Measurements from ENCODE around the gene GOLGA7B. TPM values are rescaled to one million over a fixed set of nuclear protein-coding genes. Genes with fewer than 3 reads are reported as not detected.

GOLGA7B gene
- polyA plus RNA-seq, 1 of the 3 experiments (the other 2 are of a cell fraction): 0.03 TPM

- TF ChIP-seq CTCF (IDR thresholded peaks at IDR 0.05): no peak
Observed at GRCh38 chr10:97825020-97825760, 24.5 kb upstream of the GOLGA7B start (continued).

DNA sequence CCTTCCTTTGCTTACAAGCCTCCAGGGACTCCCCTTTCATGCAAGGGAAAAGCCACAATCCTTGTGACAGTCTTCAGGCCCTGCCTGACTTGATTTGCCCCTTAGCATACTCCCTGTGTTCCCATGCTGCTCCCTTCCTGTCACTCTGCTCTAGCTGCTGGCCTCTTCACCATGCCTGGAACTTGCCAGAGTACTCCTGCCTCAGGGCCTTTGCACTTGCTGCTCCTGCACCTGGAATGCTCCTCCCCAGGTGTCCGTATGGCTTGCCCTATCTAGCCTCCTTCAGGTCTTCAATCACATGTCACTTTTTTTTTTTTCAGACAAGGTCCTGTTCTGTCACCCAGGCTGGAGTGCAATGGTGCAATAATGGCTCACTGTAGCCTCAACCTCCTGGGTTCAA, 22.8 kb upstream of the GOLGA7B start:
- H3K27me3 ChIP-seq (ENCODE audit: insufficient read depth): no peaks in the 10 kb centered on the region
- H4K20me1 ChIP-seq (ENCODE audit: insufficient read depth): no peaks in the 10 kb centered on the region
- H3K4me1 ChIP-seq (ENCODE audit: control insufficient read depth in 1 of 2, insufficient read depth in 2 of 2, low read depth in 1 of 2, low read length in 1 of 2): peaks cover 11 to 18% of the 10 kb centered on the region in 2 experiments; a peak in 2 of 4 replicates
- no peaks in the 10 kb centered on the region for H3K79me2 ChIP-seq (ENCODE audit: insufficient read depth)
- no peaks in the 10 kb centered on the region for H3K9me2 ChIP-seq
- POLR2A ChIA-PET: no interaction called here
- no peak overlapping the region for H2AFZ ChIP-seq (ENCODE audit: low read depth)
- H3K9me3 ChIP-seq: no peaks in the 10 kb centered on the region
- H3K4me2 ChIP-seq: no peak overlapping the region
- no peak overlapping the region for H3K4me3 ChIP-seq (ENCODE audit: low read depth in 2 of 2, low read length in 1 of 2)
- H3K9ac ChIP-seq: no peak overlapping the region
- DNase-seq: no peak
- 95% methylated on average over 1 of the region's 1 CpG for whole genome bisulfite sequencing (ENCODE audit: low lambda C conversion rate)
- H3K27ac ChIP-seq (ENCODE audit: low read depth in 2 of 2, low read length in 1 of 2): no peak overlapping the region
- no peaks in the 10 kb centered on the region for H3F3A ChIP-seq (replicated peaks; ENCODE audit: insufficient read depth)
- CTCF ChIA-PET: interaction anchor here (1.4 to 8.0 kb wide), 3 partner anchors 23 to 43 kb away, joined by 4 to 50 read pairs (median 11); partner anchors contain the start of gene GOLGA7B
- TF ChIP-seq IRF3 (IDR thresholded peaks at IDR 0.05; ENCODE audit: low read depth, low read length) (no peak), MXI1 (IDR thresholded peaks at IDR 0.05; ENCODE audit: low read depth, low read length) (no peak), RAD21 (IDR thresholded peaks at IDR 0.05; ENCODE audit: low read length) (no peak), SIN3A (IDR thresholded peaks at IDR 0.05; ENCODE audit: borderline replicate concordance, low read depth, low read length) (no peak), SMC3 (IDR thresholded peaks at IDR 0.05; ENCODE audit: low read depth, low read length) (no peak), ZBTB33 (IDR thresholded peaks at IDR 0.05; ENCODE audit: borderline replicate concordance, low read depth) (no peak), CTCF (IDR thresholded peaks at IDR 0.05) (no peak), NFIC (IDR thresholded peaks at IDR 0.05; ENCODE audit: borderline replicate concordance) (no peak), RCOR1 (IDR thresholded peaks at IDR 0.05; ENCODE audit: low read length) (no peak), ELF1 (IDR thresholded peaks at IDR 0.05) (no peak), FOXJ3 (CRISPR knock-in tag; IDR thresholded peaks at IDR 0.05) (no peak), GATA2 (CRISPR knock-in tag; IDR thresholded peaks at IDR 0.05) (no peak), USF1 (IDR thresholded peaks at IDR 0.05; ENCODE audit: borderline replicate concordance, low read depth) (no peak), FOXM1 (IDR thresholded peaks at IDR 0.05; ENCODE audit: low read depth) (no peak), MEF2A (IDR thresholded peaks at IDR 0.05; ENCODE audit: borderline replicate concordance, low read depth) (no peak), MAX (IDR thresholded peaks at IDR 0.05; ENCODE audit: low read depth) (no peak), RXRA (IDR thresholded peaks at IDR 0.05; ENCODE audit: borderline replicate concordance, low read depth) (no peak), FOSL2 (IDR thresholded peaks at IDR 0.05; ENCODE audit: borderline replicate concordance, low read depth) (no peak), JUND (IDR thresholded peaks at IDR 0.05) (no peak)
- TF ChIP-seq, protein P1, sequence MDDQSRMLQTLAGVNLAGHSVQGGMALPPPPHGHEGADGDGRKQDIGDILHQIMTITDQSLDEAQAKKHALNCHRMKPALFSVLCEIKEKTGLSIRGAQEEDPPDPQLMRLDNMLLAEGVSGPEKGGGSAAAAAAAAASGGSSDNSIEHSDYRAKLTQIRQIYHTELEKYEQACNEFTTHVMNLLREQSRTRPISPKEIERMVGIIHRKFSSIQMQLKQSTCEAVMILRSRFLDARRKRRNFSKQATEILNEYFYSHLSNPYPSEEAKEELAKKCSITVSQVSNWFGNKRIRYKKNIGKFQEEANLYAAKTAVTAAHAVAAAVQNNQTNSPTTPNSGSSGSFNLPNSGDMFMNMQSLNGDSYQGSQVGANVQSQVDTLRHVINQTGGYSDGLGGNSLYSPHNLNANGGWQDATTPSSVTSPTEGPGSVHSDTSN (IDR thresholded peaks at IDR 0.05): no peak
- no peaks in the 10 kb centered on the region for H3K36me3 ChIP-seq (replicated peaks in 1 of 2; ENCODE audit: control insufficient read depth in 1 of 2, insufficient read depth in 2 of 2, low read length in 1 of 2)

All from SK-N-SH (cell line).